ENCODE measurements around the gene DPP6.

- TF ChIP-seq POLR2A (IDR thresholded peaks at IDR 0.05; ENCODE audit: low read depth) (no peak), CTCF (IDR thresholded peaks at IDR 0.05) (no peak), POLR2AphosphoS5 (IDR thresholded peaks at IDR 0.05) (no peak)
Observed at GRCh38 chr7:154463794-154464193, 411.6 kb downstream of the DPP6 start.
